HG03159 (cell line): ENCODE results near the gene CACUL1.
"Not testable (repeated sequence)": the region's sequence is repeated elsewhere in the genome, so short reads cannot be mapped to it uniquely, and the experiment has no call there.

ENCODE experiments used
- ATAC-seq: cut with Tn5 transposase; IDR thresholded peaks from one replicate; pipeline ENCODE4 v1.9.1; 2021; ENCODE audit warnings: mild to moderate bottlenecking, moderate library complexity; ENCODE audit not compliant: unreplicated experiment

The CACUL1 gene

GRCh38 chr10:118754556-118755423 is at the start of gene CACUL1:
Gene CACUL1, minus strand, starts transcription at chr10:118754970. Its CDS starts 208 bp downstream, at chr10:118754762.
- peak; percentile 93 for ATAC-seq

GRCh38 chr10:118804262-118804773 is 49.5 kb upstream of the CACUL1 start:
- ATAC-seq = no peak

- no peak for ATAC-seq
Observed at GRCh38 chr10:118802126-118802793, 47.5 kb upstream of the CACUL1 start.

DNA sequence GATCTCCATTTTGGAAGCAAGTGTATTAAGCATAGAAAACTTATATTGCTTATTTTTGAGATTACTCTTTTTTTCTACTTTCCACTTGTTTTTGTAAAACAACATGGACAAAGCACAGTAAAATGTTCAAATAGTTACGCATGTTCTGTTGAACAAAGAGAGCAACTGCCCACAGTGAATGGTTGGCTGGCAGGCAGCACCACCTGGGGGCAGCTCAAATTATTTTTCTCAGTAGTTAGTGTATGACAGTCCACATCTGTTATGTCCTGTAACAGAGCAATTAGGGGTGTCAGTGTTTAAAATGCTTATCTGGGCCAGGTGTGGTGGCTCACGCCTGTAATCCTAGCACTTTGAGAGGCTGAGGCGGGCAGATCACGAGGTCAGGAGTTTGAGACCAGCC is 46.1 kb upstream of the CACUL1 start:
- no peak for ATAC-seq

DNA sequence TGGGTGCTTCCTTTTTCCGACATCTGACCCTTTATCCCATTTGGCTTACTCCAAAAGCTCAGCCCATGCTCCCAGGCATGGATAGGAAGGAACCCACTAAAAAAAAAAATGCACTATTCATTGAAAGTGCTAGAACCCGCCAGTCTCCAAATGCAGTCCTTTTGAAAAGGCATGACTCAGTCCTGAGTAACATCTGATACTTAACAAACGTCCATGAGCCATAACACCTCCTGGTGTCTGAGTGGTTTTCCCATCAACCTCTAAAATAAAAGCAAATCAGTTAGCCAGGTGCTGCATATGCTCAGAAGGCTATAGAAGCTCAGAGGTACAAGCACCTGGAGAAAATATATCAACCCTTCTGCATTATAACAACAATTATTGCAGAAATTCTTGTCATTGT is 45.0 kb upstream of the CACUL1 start:
- no peak for ATAC-seq

DNA sequence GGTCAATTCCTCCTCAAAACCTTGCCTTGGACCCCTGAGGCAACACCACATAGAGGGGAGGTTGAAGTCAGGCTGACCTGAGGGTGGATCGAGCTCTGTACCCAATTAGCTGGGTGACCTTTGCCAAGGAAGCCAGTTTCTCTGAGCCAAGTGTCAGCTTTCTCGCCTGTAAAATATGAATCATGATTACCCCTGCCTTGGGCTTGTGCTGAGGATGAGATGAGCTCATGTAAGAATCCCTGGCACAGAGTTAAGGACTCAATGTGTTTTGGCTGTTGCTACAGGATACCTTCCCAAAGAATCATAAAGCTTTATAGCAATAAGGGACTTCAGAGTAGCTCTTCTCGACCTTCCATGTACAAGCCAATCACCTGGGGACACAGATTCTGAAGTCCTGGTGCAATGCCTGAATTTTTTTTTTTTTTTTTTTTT is 43.5 kb upstream of the CACUL1 start:
- ATAC-seq = no peak

GRCh38 chr10:118794971-118795370 is 40.2 kb upstream of the CACUL1 start:
- ATAC-seq = not testable (repeated sequence)

- ATAC-seq = no peak
Observed at GRCh38 chr10:118793545-118793944, 38.8 kb upstream of the CACUL1 start.

GRCh38 chr10:118792526-118792925 is 37.8 kb upstream of the CACUL1 start:
- ATAC-seq = no peak

GRCh38 chr10:118790058-118790457 is 35.3 kb upstream of the CACUL1 start:
- no peak for ATAC-seq

GRCh38 chr10:118785551-118785950 is 30.8 kb upstream of the CACUL1 start:
- no peak for ATAC-seq

- ATAC-seq = no peak
Observed at GRCh38 chr10:118783776-118784545, 29.2 kb upstream of the CACUL1 start.

DNA sequence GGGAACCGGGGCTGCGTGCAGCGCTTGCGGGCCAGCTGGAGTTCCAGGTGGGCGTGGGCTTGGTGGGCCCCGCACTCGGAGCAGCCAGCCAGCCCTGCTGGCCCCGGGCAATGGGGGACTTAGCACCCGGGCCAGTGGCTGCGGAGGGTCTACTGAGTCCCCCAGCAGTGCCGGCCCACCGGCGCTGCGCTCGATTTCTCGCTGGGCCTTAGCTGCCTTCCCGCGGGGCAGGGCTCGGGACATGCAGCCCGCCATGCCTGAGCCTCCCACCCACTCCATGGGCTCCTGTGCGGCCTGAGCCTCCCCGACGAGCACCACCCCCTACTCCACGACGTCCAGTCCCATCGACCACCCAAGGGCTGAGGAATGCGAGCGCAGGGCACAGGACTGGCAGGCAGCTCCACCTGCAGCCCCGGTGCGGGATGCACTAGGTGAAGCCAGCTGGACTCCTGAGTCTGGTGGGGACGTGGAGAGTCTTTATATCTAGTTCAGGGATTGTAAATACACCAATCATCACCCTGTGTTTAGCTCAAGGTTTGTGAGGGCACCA is 28.2 kb upstream of the CACUL1 start:
- not testable (repeated sequence) for ATAC-seq

DNA sequence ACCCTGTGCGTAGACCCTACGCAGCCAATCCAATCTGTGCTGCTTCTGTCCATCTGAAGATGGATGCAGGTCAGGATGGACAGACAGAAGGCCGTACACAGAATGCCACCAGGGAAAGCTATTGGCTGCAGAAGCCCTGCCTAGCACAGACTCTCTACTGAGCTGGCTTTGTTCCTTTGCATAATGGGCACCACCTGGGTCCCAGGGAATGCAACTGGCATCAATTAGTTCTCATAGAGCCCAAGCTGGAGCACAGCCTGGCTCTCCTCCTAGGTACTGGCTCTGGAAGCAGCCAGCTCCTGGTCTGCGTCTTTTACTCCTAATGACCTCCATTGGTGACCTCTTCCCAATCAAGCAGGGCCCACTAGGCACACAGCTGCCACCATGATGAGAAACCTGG is 26.8 kb upstream of the CACUL1 start:
- ATAC-seq = no peak

GRCh38 chr10:118778727-118779126 is 24.0 kb upstream of the CACUL1 start:
- ATAC-seq = no peak

DNA sequence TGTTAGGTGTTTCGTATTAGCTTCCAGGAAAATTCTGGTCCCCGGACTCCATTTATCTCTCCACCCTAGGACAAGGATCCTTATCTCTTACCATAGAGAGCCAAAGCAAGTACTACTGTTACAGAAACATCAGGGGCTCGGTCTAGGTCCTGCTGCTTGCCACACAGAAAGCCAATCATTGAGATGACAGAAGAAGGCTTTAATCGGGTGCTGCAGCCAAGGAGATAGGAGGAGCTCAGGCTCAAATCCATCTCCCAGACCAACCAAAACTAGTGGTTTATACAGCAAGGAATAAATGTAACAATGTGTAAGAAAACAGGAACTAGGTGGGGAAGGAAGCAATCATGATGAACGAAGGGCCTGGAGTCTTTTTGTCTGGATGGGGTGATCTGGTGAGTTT is 22.2 kb upstream of the CACUL1 start:
- ATAC-seq = no peak

DNA sequence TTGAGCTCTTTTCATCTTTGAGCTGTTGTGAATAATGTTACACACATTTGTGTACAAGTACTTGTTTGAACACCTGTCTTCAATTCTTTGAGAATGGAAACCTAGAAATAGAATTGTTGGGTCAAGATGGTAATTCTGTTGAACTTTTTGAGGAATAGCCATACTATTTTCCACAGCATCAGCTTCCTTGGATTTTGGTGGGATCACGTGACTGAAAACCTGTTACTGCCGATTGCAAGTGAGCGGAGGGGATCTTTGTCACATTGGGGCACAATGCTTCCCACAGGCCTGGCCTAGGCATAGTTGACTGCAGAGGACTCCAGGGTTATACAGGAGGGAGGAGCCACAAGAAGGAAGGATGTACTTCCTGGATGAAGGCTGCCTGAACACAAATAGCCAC is 21.3 kb upstream of the CACUL1 start:
- no peak for ATAC-seq

DNA sequence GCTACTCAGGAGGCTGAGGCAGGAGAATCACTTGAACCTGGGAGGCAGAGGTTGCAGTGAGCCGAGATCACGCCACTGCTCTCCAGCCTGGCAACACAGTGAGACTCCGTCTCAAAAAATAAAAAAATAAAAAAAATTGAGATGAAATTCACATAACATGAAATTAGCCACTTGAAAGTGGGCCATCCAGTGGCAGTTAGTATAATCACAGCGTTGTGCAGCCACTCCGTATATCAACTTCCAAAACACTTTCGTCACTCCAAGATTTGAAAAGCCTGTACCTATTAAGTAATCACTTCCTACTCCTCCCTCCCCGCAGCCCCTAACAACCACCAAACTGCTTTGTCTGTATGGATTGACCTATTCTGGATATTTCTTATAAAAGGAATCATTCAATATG is 20.7 kb upstream of the CACUL1 start:
- ATAC-seq = no peak

DNA sequence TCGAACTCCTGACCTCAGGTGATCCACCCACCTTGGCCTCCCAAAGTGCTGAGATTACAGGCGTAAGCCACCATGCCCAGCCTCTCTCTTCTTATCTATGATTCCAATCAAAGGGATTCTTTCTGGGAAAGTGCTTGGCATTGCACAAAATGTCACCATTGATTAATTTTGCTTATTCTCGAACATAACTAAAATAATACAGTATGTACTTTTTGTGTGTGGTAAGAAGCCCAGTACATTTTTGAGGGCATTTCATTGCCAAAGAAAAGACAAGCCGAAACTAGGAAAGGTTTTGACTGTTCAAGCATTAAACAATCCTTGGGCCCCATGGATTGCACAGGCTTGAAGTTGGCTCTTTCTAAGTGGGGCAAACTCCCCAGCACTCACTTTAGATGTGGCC is 18.3 kb upstream of the CACUL1 start:
- ATAC-seq = no peak

DNA sequence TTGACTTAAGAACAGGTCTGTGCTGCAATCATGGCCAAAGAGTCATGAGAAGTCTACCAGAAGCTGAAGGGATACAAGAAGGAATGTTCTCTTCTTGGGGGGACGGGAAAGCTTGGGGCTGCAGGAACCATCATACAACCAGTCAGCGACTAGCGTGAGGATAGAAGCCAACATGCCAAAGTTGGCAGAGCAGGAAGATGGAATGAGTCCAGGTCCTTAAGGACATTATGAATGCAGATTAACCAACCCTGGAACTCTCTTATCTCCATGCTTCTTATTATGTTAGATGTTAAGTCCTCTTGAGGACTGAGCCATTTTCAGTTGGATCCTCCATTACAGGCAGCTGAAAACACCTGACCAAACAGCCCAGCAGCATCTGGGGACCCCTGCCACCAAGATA is 17.2 kb upstream of the CACUL1 start:
- no peak for ATAC-seq
